H9 (cell line): ENCODE data around the gene MAP6. TPM values are rescaled to one million over a fixed set of nuclear protein-coding genes. Genes with fewer than 3 reads are reported as not detected.

ENCODE experiments used
- DNase-seq: peaks from one replicate; pipeline ENCODE4 v3.0.0-alpha.2; 2017
- H2AFZ ChIP-seq: one replicate; pipeline ENCODE4 v1.6.1; 2013; ENCODE audit warnings: mild to moderate bottlenecking, low read length, control low read depth, moderate library complexity
- H2AK5ac ChIP-seq: 2 replicates; pipeline ENCODE4 v1.6.1; 2013; ENCODE audit warnings: low read length, control low read depth, mixed read lengths; ENCODE audit not compliant: insufficient read length
- H2BK120ac ChIP-seq: one replicate; pipeline ENCODE4 v1.6.1; 2013; ENCODE audit warnings: low read depth, mild to moderate bottlenecking, low read length, control low read depth, inconsistent platforms; ENCODE audit not compliant: poor library complexity, severe bottlenecking
- H2BK12ac ChIP-seq: 2 replicates; pipeline ENCODE4 v1.6.1; 2013; ENCODE audit warnings: low read length, control low read depth, mixed read lengths, low read depth; ENCODE audit not compliant: insufficient read length
- H2BK15ac ChIP-seq: 2 replicates; pipeline ENCODE4 v1.6.1; 2013; ENCODE audit warnings: low read depth, low read length, control low read depth
- H2BK20ac ChIP-seq: one replicate; pipeline ENCODE4 v1.6.1; 2013; ENCODE audit warnings: low read depth, mild to moderate bottlenecking, low read length, control low read depth, inconsistent platforms; ENCODE audit not compliant: poor library complexity, severe bottlenecking
- H2BK5ac ChIP-seq: 2 replicates; pipeline ENCODE4 v1.6.1; 2013; ENCODE audit warnings: low read length, control low read depth, mixed read lengths; ENCODE audit not compliant: insufficient read length
- H3K14ac ChIP-seq: 2 replicates; pipeline ENCODE4 v1.6.1; 2013; ENCODE audit warnings: low read length, control low read depth; ENCODE audit not compliant: insufficient read depth
- H3K18ac ChIP-seq: 2 replicates; pipeline ENCODE4 v1.6.1; 2013; ENCODE audit warnings: low read depth, mild to moderate bottlenecking, mixed read lengths, low read length, control low read depth; ENCODE audit not compliant: insufficient read length
- H3K23ac ChIP-seq: 2 replicates; pipeline ENCODE4 v1.6.1; 2013; ENCODE audit warnings: low read length, control low read depth, mixed read lengths, low read depth; ENCODE audit not compliant: insufficient read length
- H3K23me2 ChIP-seq: 2 replicates; pipeline ENCODE4 v1.6.1; 2013; ENCODE audit warnings: low read depth, mild to moderate bottlenecking, mixed read lengths, low read length, control low read depth; ENCODE audit not compliant: insufficient read length, poor library complexity, severe bottlenecking
- H3K27ac ChIP-seq: 2 replicates; pipeline ENCODE4 v1.5.1; 2013; ENCODE audit warnings: low read length, control low read depth, mixed read lengths, low read depth; ENCODE audit not compliant: insufficient read length
- H3K27me3 ChIP-seq: 2 replicates; pipeline ENCODE4 v1.6.1; 2013; ENCODE audit warnings: low read length, control low read depth, inconsistent platforms; ENCODE audit not compliant: insufficient read depth
- H3K4ac ChIP-seq: 2 replicates; pipeline ENCODE4 v1.6.1; 2013; ENCODE audit warnings: low read depth, mild to moderate bottlenecking, control low read depth, inconsistent platforms, low read length, moderate library complexity
- H3K4me1 ChIP-seq: 2 replicates; pipeline ENCODE4 v1.6.1; 2013; ENCODE audit warnings: low read length, control low read depth, inconsistent platforms; ENCODE audit not compliant: insufficient read depth
- H3K4me2 ChIP-seq: 2 replicates; pipeline ENCODE4 v1.6.1; 2013; ENCODE audit warnings: low read length, control low read depth, mixed read lengths; ENCODE audit not compliant: insufficient read length, insufficient read depth
- H3K56ac ChIP-seq: 2 replicates; pipeline ENCODE4 v1.6.1; 2013; ENCODE audit warnings: low read depth, mild to moderate bottlenecking, mixed read lengths, low read length, control low read depth; ENCODE audit not compliant: insufficient read length
- H3K79me1 ChIP-seq: 2 replicates; pipeline ENCODE4 v1.6.1; 2013; ENCODE audit warnings: low read depth, mild to moderate bottlenecking, moderate library complexity, low read length, control low read depth, inconsistent platforms; ENCODE audit not compliant: insufficient read depth, poor library complexity, severe bottlenecking
- H3K79me2 ChIP-seq: 2 replicates; pipeline ENCODE4 v1.6.1; 2013; ENCODE audit warnings: low read length, control low read depth, inconsistent platforms; ENCODE audit not compliant: insufficient read depth
- H3K9ac ChIP-seq: 2 replicates; pipeline ENCODE4 v1.6.1; 2013; ENCODE audit warnings: low read length, control low read depth, mixed read lengths; ENCODE audit not compliant: insufficient read length; ENCODE audit errors: extremely low read depth
- H3K9me3 ChIP-seq: one replicate; pipeline ENCODE4 v1.6.1; 2013; ENCODE audit warnings: low read depth, low read length, inconsistent platforms; ENCODE audit not compliant: control insufficient read depth
- H3T11ph ChIP-seq: one replicate; pipeline ENCODE4 v1.6.1; 2013; ENCODE audit warnings: mild to moderate bottlenecking, low read length, control low read depth, inconsistent platforms
- H4K20me1 ChIP-seq: one replicate; pipeline ENCODE4 v1.6.1; 2013; ENCODE audit not compliant: control insufficient read depth, insufficient read length, insufficient read depth
- H4K5ac ChIP-seq: 2 replicates; pipeline ENCODE4 v1.6.1; 2013; ENCODE audit warnings: low read depth, mild to moderate bottlenecking, mixed read lengths, low read length, control low read depth; ENCODE audit not compliant: insufficient read length
- H4K8ac ChIP-seq: replicated peaks from 2 replicates; pipeline ENCODE4 v1.6.1; 2013; ENCODE audit warnings: low read length, control low read depth, mixed read lengths, low read depth; ENCODE audit not compliant: insufficient read length
- H4K91ac ChIP-seq: 2 replicates; pipeline ENCODE4 v1.6.1; 2013; ENCODE audit warnings: low read depth, mild to moderate bottlenecking, moderate library complexity, mixed read lengths, low read length, control low read depth; ENCODE audit not compliant: insufficient read length
- H3K27ac Mint-ChIP-seq, 3 experiments: 2 replicates in 2 of 3; 3 replicates in 1 of 3; pipeline ENCODE4 v1.8.0; 2020 to 2021; ENCODE audit warnings: mixed read lengths in 3 of 3, mild to moderate bottlenecking in 1 of 3, moderate library complexity in 1 of 3
- H3K27me3 Mint-ChIP-seq: 2 replicates; pipeline ENCODE4 v1.8.0; 2021; ENCODE audit warnings: low read depth, mild to moderate bottlenecking, moderate library complexity, mixed read lengths
- H3K36me3 Mint-ChIP-seq, 3 experiments: 2 replicates in 2 of 3; 3 replicates in 1 of 3; pipeline ENCODE4 v1.8.0; 2020 to 2021; ENCODE audit warnings: low read depth in 3 of 3, mixed read lengths in 3 of 3; ENCODE audit not compliant: insufficient read depth in 1 of 3
- H3K4me1 Mint-ChIP-seq, 2 experiments: 2 replicates each; pipeline ENCODE4 v1.8.0; 2020; ENCODE audit warnings: mixed read lengths in 2 of 2
- H3K4me3 Mint-ChIP-seq, 2 experiments: 2 replicates in 1 of 2; 3 replicates in 1 of 2; pipeline ENCODE4 v1.8.0; 2020 to 2021; ENCODE audit warnings: mild to moderate bottlenecking in 2 of 2, mixed read lengths in 2 of 2, moderate library complexity in 1 of 2
- H3K9me3 Mint-ChIP-seq, 2 experiments: 2 replicates in 1 of 2; 3 replicates in 1 of 2; pipeline ENCODE4 v1.8.0; 2020; ENCODE audit warnings: mild to moderate bottlenecking in 2 of 2, mixed read lengths in 2 of 2, moderate library complexity in 1 of 2
- CTCF ChIP-seq: fragments of 200-600 bp; sonication (generic); conservative IDR thresholded peaks from 3 replicates; pipeline ENCODE4 v1.8.0; 2021; ENCODE audit warnings: antibody characterized with exemption, mild to moderate bottlenecking
- WGBS: extraction: QIAGEN DNeasy Blood & Tissue Kit; methylation state at CpG from one replicate; pipeline ENCODE4 v1.1.7; 2013; ENCODE audit warnings: missing lambda C conversion rate, low lambda C conversion rate, mixed read lengths; ENCODE audit not compliant: insufficient read length; ENCODE audit errors: extremely low coverage; 5-methylcytosine and 5-hydroxymethylcytosine counted together
- total RNA-seq: library from RNA; stranded (reverse); gene quantifications from 2 replicates; pipeline ENCODE4 v1.2.1, GENCODE V29; 2021

The MAP6 gene
- total RNA-seq, 1 experiment from 2014 or later, result 0.77 TPM

GRCh38 chr11:75571625-75572024, 97.2 kb downstream of the MAP6 start:
- H2BK20ac ChIP-seq, result no peak overlapping the region
- TF ChIP-seq CTCF, result no peak
- Mint-ChIP-seq H3K4me3 (no peak overlapping the region), H3K4me1 (peaks cover 8 to 9% of the 10 kb centered on the region in 2 experiments; a peak in 3 of 4 replicates), H3K27me3 (peaks cover 6% of the 10 kb centered on the region; the same call in 1 of the 2 replicates), H3K36me3 (peaks cover 49 to 80% (median 70%) of the 10 kb centered on the region in 3 experiments), H3K9me3 (no peaks in the 10 kb centered on the region), H3K27ac (0 out of 7 replicates have a peak overlapping the region, but pooled peaks of 1 of the 3 experiments have one; percentile 40)
- H3K4ac ChIP-seq, result no peak overlapping the region
- no peak overlapping the region for H4K5ac ChIP-seq
- H3K9me3 ChIP-seq, result no peaks in the 10 kb centered on the region
- no peak overlapping the region for H4K8ac ChIP-seq
- no peaks in the 10 kb centered on the region for H4K20me1 ChIP-seq
- no peak for DNase-seq
- H2AFZ ChIP-seq, result no peak overlapping the region
- H2BK120ac ChIP-seq, result no peak overlapping the region
- no peak overlapping the region for H3K9ac ChIP-seq
- no peak overlapping the region for H3T11ph ChIP-seq
- no peak overlapping the region for H3K56ac ChIP-seq
- no peak overlapping the region for H2BK12ac ChIP-seq
- H2BK15ac ChIP-seq, result no peak overlapping the region
- no peak overlapping the region for H3K14ac ChIP-seq
- no peak overlapping the region for H3K27ac ChIP-seq
- no peak overlapping the region for H2AK5ac ChIP-seq
- H3K4me2 ChIP-seq, result no peak overlapping the region
- no peak overlapping the region for H2BK5ac ChIP-seq
- no peaks in the 10 kb centered on the region for H3K79me1 ChIP-seq
- H3K23ac ChIP-seq, result no peak overlapping the region
- no peaks in the 10 kb centered on the region for H3K27me3 ChIP-seq
- H4K91ac ChIP-seq, result no peak overlapping the region
- no peaks in the 10 kb centered on the region for H3K23me2 ChIP-seq
- no CpG with 5 or more reads among the region's 14 CpGs for WGBS
- peaks cover under 1% of the 10 kb centered on the region; the same call in 1 of the 2 replicates for H3K79me2 ChIP-seq
- no peak overlapping the region for H3K18ac ChIP-seq
- H3K4me1 ChIP-seq, result no peaks in the 10 kb centered on the region
